ENCODE data around the gene ZNF180.
"Not testable (repeated sequence)": the region's sequence is repeated elsewhere in the genome, so short reads cannot be mapped to it uniquely, and the experiment has no call there.

ZNF180 gene

DNA sequence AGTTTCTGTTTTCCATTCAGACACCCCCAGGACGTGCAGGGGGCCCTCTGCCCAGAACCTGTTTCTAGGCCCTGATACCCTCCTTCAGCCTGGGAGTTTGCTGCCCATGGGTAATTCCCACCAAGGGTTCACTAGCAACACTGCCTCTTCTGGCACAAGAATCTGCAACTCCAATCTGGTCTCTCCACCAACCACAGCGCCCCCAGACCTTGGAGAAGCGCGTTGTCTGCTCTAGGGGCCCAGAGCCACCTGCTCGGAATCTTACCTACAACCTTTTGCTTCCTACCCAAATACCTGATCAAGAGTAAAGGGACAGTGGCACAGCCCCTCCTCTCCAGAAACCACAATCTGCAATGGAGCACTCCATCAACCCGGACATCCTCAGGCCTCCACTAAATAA is 763 bp downstream of the ZNF180 start:
- in situ Hi-C loops (cut with MboI; ENCODE audit: low sequenced_read_pairs): no loop called here

DNA sequence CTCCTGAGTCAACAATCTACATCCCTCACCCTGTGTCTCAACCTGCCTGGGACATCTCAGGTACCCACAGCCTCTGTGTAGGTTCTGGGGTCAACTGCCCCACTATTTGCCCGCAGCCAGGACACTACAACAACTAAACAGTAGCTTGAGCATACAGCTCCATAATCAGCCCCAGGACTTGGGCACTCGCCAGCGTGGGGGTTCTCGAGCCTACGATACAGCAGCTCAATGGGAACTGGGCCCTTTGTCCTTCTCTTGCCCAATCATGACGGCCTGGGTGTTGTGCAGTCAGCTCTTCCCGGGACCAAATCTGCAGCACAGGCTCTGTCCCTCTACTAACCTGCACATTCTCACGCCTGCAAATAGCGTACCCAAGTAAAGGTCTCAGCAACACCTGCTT is 1.3 kb downstream of the ZNF180 start:
- in situ Hi-C loops (cut with MboI; ENCODE audit: low sequenced_read_pairs): no loop called here

DNA sequence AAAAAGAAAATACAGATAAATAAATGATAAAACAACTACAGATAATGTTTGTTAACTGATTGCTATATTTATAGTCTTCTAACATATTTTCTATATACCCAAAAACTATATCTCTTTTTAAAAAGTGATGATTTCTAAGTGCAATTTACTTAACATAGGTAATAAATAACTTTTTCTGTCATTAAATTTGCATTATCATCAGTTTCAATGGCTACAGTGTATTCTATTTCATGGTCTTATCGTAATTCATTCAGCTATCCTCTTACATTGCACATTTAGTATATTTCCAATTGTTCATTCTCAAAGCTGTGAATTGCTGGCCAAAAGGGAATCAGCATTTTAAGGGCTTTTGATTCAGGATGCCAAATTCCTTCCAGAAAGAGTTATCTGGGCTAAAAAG is 3.6 kb downstream of the ZNF180 start:
- in situ Hi-C loops (cut with MboI; ENCODE audit: low sequenced_read_pairs): no loop called here

DNA sequence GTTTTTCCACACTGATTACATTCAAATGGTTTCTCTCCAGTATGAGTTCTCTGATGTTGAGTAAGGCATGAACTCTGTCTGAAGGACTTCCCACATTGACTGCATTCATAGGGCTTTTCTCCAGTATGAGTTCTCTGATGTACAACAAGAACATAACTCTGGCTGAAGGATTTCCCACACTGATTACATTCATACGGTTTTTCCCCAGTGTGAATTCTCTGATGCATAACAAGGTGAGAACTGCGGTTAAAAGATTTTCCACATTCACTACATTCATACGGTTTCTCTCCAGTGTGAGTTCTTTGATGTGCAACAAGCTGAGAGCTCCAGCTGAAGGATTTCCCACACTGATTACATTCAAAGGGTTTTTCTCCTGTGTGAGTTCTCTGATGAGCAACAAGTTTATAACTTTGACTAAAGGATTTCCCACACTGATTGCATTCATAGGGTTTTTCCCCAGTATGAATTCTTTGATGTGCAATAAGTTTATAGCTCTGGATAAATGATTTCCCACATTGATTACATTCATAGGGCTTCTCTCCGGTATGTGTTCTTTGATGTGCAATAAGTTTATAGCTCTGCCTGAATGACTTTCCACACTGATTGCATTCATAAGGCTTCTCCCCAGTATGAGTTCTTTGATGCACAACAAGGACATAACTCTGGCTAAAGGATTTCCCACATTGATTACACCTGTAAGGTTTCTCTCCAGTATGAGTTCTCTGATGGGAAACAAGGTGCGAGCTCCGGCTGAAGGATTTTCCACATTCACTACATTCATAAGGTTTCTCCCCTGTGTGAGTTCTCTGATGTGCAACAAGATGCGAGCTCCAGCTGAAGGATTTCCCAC is 23.5 kb downstream of the ZNF180 start:
- in situ Hi-C loops (cut with MboI; ENCODE audit: low sequenced_read_pairs): no loop called here

DNA sequence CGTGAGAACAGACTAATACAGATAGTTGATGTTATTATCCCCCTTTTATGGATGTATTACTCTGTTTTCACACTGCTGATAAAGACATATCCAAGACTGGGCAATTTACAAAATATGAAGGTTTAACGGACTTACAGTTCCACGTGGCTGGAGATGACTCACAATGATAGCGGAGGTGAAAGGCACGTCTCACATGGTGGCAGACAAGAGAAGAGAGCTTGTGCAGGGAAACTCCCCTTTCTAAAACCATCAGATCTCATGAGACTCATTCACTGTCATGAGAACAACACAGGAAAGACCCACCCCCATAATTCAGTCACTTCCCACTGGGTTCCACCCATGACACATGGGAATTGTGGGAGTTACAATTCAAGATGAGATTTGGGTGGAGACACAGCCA is 31.6 kb downstream of the ZNF180 start:
- in situ Hi-C loops (cut with MboI; ENCODE audit: low sequenced_read_pairs): not testable (repeated sequence)

DNA sequence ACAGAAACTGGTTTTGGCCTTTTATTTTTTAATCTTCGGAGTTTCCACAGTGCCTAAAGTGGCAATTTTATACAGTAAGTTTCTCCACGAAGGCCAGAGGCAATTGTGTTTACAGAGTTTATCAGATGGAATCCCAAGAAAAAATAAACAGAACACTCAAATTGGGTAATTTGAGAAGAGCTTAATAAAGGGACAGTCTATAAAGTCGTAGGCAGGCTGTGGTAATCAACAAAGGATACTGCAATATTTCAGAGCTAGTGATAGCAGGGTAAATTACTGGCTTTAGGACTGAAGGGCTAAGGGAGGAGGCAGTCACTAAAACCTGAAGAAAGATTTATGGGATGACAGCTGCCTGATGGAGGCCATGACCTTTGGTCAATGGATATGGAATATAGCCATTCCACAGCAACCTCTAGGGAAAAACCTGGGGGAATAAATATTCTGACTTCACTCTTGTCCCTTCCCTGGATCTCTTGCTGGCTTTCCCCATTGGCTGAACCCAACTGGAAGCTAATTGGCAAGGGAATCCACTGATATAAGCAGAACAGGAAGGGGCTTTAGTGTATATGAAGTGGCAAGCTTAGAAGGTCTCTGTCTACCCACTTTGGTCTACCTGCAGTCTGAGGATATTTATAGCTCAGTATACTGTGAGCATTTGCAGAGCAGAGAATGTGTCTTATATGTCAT is 37.6 kb downstream of the ZNF180 start:
- in situ Hi-C loops (cut with MboI; ENCODE audit: low sequenced_read_pairs): not testable (repeated sequence)

DNA sequence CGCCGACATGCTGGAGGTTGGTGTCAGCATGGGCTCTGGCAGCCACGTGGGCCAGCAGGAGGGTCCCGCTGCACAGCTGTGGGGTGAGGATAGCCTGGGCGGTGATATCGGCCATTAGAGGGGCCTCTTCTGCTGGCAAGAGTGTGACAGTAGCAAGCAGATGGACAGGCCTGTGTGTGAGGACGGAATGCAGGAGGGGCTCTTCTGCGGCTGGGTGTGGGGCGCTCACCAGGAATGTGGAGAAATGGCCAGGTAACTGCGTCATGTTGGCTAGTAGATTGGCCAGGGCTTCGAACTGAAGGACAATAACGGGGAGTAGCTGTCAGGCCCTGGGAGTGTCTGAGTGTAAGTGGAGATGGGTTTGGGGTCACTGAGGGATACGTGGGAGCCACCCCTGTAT is 44.3 kb downstream of the ZNF180 start:
- in situ Hi-C loops (cut with MboI; ENCODE audit: low sequenced_read_pairs): not testable (repeated sequence)

DNA sequence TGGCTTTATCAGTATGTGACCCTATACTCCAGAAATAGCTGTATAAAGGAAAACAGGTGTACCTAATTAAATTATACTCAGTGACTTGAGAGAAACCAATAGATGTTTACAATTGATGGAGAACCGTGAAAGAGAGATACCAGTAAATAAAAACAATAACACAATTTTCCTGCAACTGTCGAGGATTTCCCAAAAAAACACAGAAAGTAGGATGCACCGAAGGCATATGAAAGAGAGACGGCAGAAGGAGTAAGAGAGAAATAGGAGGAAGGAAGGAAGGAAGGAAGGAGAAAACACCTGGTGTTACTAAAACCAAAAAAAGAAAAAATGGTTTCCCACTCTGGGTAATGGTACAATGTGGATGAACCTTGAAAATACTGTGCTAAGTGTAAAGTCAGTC is 45.2 kb downstream of the ZNF180 start:
- in situ Hi-C loops (cut with MboI; ENCODE audit: low sequenced_read_pairs): no loop called here

DNA sequence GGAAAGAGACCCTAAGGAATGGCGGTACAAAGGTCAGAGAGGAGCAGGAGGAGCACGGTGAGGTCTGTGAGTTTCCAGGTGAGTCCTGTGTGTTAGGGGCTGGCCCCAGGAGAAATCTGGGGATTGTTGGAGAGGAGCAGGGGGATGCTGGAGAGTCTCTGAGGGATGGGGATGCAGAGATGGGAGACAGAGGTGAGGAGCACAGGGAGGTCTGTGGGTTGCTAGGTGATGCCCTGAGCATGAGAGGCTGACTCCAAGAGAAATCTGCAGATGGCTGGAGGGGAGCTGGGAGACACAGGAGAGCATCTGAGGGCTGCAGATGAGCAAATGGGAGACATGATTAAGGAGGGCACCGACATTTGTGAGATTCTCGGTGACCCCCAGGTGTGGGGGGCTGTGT is 48.0 kb downstream of the ZNF180 start:
- in situ Hi-C loops (cut with MboI; ENCODE audit: low sequenced_read_pairs): no loop called here

DNA sequence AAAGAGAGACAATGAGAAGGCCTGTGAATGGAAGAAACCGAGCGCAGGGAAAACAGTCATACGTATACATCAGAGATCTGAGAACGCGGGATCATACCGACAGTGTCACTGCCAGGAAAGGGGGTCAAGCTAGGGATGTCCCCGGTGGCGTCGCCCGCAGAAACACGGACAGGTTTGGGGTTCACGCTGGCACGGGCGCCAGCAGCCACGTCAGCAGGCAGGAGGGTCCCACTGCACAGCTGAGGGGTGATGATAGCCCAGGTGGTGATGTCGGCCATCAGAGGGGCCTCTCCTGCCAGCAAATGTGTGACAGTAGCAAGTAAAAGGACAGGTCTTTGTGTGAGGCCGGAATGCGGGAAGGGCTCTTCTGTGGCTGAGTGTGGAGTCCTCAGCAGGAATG is 48.6 kb downstream of the ZNF180 start:
- in situ Hi-C loops (cut with MboI; ENCODE audit: low sequenced_read_pairs): no loop called here

DNA sequence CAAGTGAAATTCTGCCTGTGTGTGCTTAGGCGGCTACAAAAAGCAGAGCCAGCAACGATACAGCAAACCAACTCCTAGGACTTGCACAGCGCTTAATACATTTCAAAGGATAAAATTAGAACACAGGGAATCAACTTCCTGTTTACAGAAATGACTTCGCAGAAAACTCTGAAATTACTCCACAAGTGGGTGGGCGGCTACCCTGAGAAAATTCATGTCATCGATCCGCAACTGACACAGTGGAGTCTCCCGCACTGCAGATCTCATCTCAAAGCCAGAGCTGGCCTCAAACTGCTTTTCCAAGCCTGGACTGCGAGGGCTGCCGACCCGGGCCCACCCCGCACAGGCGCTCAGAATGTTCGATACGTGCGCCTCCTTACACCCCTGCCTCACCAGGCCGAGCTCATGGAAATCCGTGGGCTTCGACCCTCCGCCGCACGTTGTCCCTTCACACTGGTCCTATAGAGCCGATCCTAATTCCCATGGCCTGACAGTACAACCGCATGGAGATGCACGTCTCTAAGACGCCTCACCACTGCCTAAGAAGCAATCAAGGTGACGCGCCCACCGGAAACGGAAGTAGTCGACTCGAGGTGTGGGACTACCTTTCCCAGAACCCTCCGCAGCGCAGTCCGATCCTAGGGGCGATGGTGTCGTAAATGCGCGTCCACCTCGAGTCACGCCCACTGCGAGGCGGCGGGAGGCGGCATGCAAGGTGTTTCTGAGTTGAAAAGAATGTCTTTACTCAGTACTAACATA is 52.2 kb downstream of the ZNF180 start, which contains the start of gene ZNF229:
TSS of gene ZNF229 (minus strand) at position 557 of the 759 bp plus-strand sequence. CDS start 5,625 bp downstream, outside the sequence.
- in situ Hi-C loops (cut with MboI; ENCODE audit: low sequenced_read_pairs): no loop called here

DNA sequence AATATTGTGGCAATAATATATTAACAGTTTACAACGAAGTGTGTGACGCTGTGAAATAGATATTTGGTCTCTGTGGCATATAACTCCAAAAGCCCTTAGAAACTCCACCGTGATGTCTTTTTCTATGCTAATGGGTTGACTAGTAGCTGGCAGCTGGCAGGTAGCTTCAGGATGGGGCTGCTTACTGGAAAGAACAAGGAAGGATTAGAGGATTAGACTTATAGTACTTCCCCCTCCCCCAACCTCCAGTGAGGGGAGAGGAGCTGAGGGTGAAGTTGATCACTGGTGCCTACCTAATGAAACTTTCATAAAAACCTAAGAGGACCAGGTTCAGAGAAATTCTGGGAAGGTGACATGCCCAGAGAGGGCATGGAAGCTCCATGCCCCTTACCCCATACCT is 61.9 kb downstream of the ZNF180 start:
- in situ Hi-C loops (cut with MboI; ENCODE audit: low sequenced_read_pairs): no loop called here

DNA sequence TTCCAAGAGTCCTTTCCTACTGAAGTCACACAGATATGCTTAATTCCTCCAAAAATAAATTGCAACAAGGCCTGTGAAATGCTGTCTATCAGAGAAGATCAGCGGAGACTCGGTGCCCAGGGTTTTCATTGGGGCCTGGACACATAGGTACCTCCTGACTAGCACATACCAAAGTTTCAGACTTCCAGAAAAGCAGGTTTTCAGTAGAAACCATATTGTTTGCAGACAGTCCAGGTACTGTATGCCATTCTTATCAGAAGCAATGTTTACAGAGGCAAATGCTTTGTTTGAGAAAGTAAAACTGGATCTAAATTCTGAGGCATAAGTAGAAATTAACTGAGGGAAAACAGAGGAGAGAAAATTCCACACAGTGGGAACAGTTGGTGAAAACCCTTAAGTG is 64.9 kb downstream of the ZNF180 start:
- in situ Hi-C loops (cut with MboI; ENCODE audit: low sequenced_read_pairs): no loop called here

DNA sequence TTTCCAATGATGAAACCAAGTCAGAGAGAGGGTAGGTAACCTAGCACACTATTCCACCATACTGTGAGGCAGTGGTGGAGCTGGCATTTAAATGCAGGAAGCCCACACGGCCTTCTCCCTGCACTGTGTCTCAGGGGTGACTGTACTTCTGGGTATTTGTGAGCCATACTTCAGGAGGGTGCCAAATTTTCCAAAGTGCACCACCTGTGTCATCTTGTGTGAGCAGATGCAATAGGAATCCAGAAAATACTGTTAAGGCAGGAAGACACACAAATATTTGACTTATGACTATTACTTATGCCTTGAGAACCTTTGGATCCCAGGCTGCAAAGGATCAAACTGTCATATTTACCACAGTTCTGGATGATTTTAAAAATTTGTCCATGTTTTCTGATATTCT is 69.4 kb downstream of the ZNF180 start:
- in situ Hi-C loops (cut with MboI; ENCODE audit: low sequenced_read_pairs): no loop called here

All from HL-60/S4 treated with phorbol 12-myristate 13-acetate at 8.2 ng/mL for 4 days and 3 days (cell line).